Activated naive CD8-positive, alpha-beta T cell (primary cell): Measurements from ENCODE around the gene CLEC16A.

Experiments used
- H3K27ac Mint-ChIP-seq: one replicate; pipeline ENCODE4 v1.8.0; 2021; ENCODE audit warnings: mixed read lengths
- H3K27me3 Mint-ChIP-seq: one replicate; pipeline ENCODE4 v1.8.0; 2021; ENCODE audit warnings: mixed read lengths
- H3K36me3 Mint-ChIP-seq: one replicate; pipeline ENCODE4 v1.8.0; 2021; ENCODE audit warnings: mixed read lengths
- H3K4me1 Mint-ChIP-seq: one replicate; pipeline ENCODE4 v1.8.0; 2021; ENCODE audit warnings: low read depth, mixed read lengths
- H3K4me3 Mint-ChIP-seq: one replicate; pipeline ENCODE4 v1.8.0; 2021; ENCODE audit warnings: mild to moderate bottlenecking, mixed read lengths
- H3K9me3 Mint-ChIP-seq: one replicate; pipeline ENCODE4 v1.8.0; 2021; ENCODE audit warnings: low read depth, mixed read lengths

CLEC16A gene

DNA sequence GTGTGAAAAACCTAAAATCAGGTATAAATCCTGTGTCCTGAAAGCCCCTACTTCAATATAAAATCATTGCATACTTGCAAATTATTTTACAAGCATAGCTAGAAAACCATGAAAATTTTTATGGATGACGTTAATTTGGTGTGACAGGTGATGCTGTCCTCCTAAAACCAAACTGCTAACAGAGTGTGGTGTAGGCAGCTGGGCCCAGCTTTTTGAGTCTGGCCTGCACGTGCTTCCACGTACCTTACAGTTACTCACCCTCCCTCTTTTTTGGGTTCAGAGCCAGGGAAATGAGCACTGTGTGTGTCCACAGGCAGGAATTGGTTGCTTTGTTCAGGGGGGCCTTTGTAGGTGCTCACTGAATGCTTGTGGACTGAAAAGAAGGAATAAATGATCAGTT lies 36.4 kb downstream of the CLEC16A start:
- H3K9me3 Mint-ChIP-seq = no peaks in the 10 kb centered on the region
- peaks cover 14% of the 10 kb centered on the region for H3K4me1 Mint-ChIP-seq
- H3K36me3 Mint-ChIP-seq = peaks cover 3% of the 10 kb centered on the region
- H3K4me3 Mint-ChIP-seq = no peak overlapping the region
- no peaks in the 10 kb centered on the region for H3K27me3 Mint-ChIP-seq
- no peak overlapping the region for H3K27ac Mint-ChIP-seq

DNA sequence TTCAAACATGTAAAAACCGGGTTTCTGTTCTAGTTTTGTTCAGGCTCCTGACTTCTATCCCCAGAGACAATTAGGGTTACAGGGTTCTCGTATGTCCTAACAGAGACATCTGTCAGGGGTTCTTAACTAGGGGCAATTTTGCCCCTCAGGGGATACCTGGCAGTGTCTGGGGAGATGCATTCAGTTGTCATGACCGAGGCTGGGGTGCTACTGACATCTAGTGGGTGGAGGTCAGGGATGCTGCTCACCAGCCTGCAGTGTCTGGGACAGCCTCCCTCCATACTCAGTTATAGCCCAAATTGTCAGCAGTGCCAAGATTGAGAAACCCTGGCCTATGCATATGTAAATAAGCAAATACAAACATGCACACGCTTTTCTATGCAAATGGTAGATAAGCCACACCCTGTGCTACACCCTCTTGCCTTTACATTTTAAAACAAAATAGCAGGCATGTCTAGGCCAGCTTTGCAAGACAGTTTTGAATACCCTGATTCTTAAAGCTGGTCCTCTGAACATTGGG lies 37.4 kb downstream of the CLEC16A start:
- no peak overlapping the region for H3K4me3 Mint-ChIP-seq
- H3K27me3 Mint-ChIP-seq = no peaks in the 10 kb centered on the region
- peaks cover 18% of the 10 kb centered on the region for H3K4me1 Mint-ChIP-seq
- H3K27ac Mint-ChIP-seq = no peak overlapping the region
- H3K9me3 Mint-ChIP-seq = no peaks in the 10 kb centered on the region
- peaks cover 3% of the 10 kb centered on the region for H3K36me3 Mint-ChIP-seq

DNA sequence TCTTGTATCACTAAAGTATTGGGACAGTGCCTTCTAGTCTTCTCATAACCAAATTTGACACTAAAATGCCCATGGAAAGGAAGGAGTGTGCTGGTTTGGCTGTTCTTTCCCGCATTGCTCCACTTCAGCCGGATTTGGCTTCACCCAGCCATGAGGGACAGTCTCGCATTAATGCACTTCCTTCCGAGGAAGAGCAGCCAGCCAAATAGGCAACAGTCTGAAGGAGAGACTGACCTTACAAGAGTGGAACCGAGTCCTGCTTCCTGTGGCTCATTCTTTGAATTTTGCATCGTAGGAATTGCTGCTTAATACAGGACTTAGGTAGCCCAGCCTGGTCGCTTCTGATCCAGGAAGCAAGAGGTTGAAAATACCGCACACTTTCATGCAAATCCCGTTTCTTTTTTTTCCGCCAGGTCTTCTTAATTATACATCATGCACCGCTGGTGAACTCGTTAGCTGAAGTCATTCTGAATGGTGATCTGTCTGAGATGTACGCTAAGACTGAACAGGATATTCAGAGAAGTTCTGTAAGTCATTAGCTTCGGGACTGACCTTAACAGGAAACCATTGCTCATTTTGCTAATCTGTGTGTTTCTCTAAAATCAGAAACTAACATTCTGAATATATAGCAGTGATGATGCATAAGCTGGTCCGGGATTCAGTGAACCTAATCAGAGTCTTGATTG lies 38.2 kb downstream of the CLEC16A start:
- H3K27ac Mint-ChIP-seq = no peak overlapping the region
- H3K36me3 Mint-ChIP-seq = peaks cover 3% of the 10 kb centered on the region
- no peak overlapping the region for H3K4me3 Mint-ChIP-seq
- peaks cover 22% of the 10 kb centered on the region for H3K4me1 Mint-ChIP-seq
- no peaks in the 10 kb centered on the region for H3K27me3 Mint-ChIP-seq
- H3K9me3 Mint-ChIP-seq = no peaks in the 10 kb centered on the region

DNA sequence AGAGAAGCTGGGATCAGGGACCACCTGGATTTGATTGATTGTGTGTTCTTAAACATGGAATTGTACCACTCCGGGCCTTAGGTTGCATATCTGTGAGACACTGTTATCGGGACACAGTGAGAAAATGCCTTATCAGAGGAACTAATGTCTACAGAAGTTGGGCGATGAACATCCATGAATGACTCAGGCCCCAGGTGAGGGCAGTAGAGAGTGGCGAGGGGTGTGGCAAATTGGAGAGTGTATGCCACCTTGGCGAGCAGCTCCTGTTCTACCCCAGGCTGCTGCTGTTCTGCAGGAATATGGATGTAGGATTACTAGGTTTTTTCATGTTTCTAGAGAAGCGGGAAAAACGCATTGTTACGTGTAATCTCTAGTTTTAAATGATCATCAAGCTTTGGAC lies 38.8 kb downstream of the CLEC16A start:
- no peaks in the 10 kb centered on the region for H3K27me3 Mint-ChIP-seq
- peaks cover 3% of the 10 kb centered on the region for H3K36me3 Mint-ChIP-seq
- no peak overlapping the region for H3K27ac Mint-ChIP-seq
- no peaks in the 10 kb centered on the region for H3K9me3 Mint-ChIP-seq
- peaks cover 25% of the 10 kb centered on the region for H3K4me1 Mint-ChIP-seq
- no peak overlapping the region for H3K4me3 Mint-ChIP-seq

DNA sequence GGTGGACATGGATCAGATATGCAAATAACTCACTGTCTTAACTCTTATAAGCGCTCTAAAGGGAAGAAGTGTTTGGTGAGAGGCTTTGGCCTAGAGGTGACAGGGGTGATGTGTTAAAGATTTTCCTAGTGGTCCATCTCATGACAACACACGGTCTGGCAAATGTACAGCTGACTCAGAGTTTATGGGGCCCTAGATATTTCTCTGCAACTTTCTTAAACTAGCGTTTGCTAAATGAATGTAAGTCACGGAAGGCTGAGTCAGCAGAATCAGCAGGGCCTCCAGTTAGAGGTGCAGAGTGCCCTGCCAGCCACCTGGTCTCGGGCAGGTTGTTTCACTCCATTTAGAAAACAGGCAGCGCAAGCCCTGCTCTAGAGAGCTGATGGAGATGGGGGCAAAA lies 40.1 kb downstream of the CLEC16A start:
- peaks cover 38% of the 10 kb centered on the region for H3K4me1 Mint-ChIP-seq

DNA sequence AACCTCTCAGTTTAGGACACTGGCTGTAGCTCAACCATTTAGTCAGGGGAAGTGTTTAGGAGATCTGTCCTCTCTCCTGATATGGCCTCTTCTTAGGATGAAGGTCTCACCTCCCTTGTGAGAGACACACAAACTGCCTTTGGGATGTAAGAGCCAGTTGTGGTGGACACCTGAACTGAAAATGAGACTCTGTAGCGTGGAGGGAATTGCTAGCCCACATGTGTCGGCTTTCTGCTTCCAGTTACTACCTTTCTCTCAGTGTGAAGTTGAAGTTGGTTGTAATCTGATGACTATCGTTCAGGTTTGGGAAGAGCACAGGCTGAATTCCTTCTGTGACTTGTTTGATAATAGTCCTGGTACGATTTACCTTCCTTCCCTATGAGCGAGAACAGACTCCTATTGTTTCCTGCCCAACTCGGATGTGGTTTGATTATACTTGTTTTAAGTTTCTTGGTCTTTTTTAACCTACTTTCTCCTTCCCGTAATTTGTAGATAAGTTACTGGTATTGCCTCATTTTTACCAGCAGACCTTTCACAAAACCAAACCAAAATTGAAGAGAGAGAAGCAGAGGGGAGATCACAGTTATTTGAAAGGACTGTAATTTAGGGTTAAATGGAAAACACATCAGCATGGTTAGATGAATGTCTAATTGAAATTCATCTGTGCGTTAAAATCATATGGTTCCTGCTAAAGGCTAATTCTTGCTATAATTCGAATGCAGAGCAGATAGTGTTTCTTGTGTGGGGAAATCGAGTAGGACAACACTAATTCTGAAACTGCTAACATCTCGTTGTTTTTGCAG lies 43.2 kb downstream of the CLEC16A start:
- Mint-ChIP-seq H3K4me1 (peaks cover 56% of the 10 kb centered on the region), H3K4me3 (peak overlapping the region; percentile 57)

More for the DNA sequence above, 40.1 kb downstream of the CLEC16A start:
- Mint-ChIP-seq H3K27ac (peak overlapping the region; percentile 46), H3K36me3 (peaks cover 5% of the 10 kb centered on the region), H3K4me3 (no peak overlapping the region), H3K9me3 (no peaks in the 10 kb centered on the region), H3K27me3 (no peaks in the 10 kb centered on the region)

DNA sequence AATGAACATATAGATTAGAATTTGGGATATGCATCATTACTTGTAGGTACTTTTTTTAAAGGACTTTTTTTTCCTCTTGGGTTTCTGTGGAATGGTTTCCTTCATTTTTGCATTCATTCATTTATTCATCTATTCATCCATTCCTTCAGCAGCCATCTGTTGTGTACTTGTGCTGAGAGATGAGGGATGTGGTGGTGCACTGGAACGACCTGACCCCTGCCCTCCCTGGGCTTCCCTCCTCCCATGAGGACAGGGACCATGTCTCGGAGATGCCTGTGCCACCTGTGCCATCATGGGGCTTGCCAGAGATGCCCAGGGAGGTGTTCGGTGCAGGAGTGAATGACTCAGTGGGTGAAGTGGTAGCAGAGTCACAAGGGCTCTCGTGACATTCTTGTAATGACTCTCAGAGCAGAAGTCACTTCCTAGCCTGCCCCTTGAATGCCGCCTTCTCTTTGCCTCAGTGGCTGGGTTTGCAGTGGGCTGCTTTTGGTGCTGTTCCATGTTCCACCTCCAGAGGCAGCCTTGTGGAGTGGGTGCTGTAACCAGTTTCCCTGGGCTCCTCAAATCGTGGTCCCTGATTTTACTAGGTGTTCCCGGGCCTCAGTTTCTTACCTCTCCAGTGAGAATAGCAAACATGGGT lies 43.9 kb downstream of the CLEC16A start:
- peaks cover 11% of the 10 kb centered on the region for H3K36me3 Mint-ChIP-seq
- H3K9me3 Mint-ChIP-seq = no peaks in the 10 kb centered on the region
- peaks cover 57% of the 10 kb centered on the region for H3K4me1 Mint-ChIP-seq
- peak overlapping the region; percentile 57 for H3K4me3 Mint-ChIP-seq
- H3K27ac Mint-ChIP-seq = peak overlapping the region; percentile 87
- no peaks in the 10 kb centered on the region for H3K27me3 Mint-ChIP-seq

More for the DNA sequence above, 43.2 kb downstream of the CLEC16A start:
- H3K9me3 Mint-ChIP-seq = no peaks in the 10 kb centered on the region
- no peaks in the 10 kb centered on the region for H3K27me3 Mint-ChIP-seq
- H3K36me3 Mint-ChIP-seq = peaks cover 11% of the 10 kb centered on the region
- peak overlapping the region; percentile 87 for H3K27ac Mint-ChIP-seq

DNA sequence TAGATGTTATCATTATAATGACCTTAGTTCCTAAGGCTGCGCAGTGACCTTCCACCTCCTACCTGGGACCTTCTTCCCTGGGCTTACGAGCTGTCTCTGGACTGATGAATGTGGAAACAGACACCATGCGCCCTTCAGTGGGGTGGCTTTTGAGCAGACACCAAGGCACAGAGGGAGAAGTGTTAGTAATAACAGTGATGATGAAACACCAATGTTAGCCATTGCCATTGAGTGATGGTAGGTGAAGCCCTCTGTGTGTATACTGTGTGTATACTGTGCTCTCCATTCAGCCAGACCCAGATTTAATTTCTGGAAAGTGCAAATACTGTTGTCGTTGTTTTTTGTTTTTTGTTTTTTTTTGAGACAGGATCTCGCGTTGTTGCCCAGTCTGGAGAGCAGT lies 44.5 kb downstream of the CLEC16A start:
- no peaks in the 10 kb centered on the region for H3K27me3 Mint-ChIP-seq
- H3K27ac Mint-ChIP-seq = peak overlapping the region; percentile 87
- H3K4me3 Mint-ChIP-seq = peak overlapping the region; percentile 57
- H3K36me3 Mint-ChIP-seq = peaks cover 11% of the 10 kb centered on the region
- H3K4me1 Mint-ChIP-seq = peaks cover 57% of the 10 kb centered on the region
- no peaks in the 10 kb centered on the region for H3K9me3 Mint-ChIP-seq

DNA sequence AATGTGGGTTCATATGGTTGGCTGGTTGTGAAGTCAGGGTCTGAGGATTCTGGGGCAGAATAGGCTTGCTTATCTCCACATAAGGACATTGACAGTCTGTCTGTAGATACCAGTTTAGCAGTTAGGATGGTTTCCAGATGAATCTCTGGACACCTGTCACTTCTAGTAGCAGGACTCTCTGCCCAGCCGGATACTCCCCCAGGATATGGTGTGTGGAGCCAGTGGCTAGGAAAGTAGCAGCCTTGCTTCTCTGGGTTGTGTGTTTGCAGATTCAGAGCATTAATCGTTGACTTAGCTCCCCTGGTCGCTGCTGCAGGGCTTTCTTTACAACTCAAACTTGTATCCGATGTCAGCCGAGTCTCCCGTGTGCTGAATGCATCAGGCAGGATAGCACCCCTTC lies 45.2 kb downstream of the CLEC16A start:
- Mint-ChIP-seq H3K27ac (peak overlapping the region; percentile 58), H3K27me3 (no peaks in the 10 kb centered on the region), H3K4me1 (peaks cover 53% of the 10 kb centered on the region), H3K36me3 (peaks cover 7% of the 10 kb centered on the region), H3K4me3 (no peak overlapping the region), H3K9me3 (no peaks in the 10 kb centered on the region)

DNA sequence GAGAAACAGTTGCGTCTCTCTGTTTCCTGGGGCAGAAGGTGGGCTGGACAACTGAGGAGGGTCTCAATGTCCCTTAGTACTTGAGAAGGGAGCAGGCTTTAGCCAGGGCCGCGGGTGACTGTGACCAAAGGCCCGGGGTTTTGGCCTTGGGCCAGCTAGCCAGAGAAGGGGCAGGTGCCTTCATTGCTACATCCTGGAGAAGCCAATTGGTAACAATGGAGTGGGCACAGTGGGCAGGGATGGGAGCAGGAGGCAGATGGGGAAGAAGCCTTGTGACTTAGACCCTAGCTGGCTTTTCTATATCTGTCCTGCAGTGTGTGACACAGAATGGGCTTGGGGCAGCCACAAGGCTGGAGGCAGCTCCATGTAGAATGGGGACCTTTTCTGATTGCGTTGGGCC lies 46.0 kb downstream of the CLEC16A start:
- H3K27me3 Mint-ChIP-seq = no peaks in the 10 kb centered on the region
- H3K4me1 Mint-ChIP-seq = peaks cover 51% of the 10 kb centered on the region
- H3K9me3 Mint-ChIP-seq = no peaks in the 10 kb centered on the region
- H3K36me3 Mint-ChIP-seq = peaks cover 9% of the 10 kb centered on the region
- no peak overlapping the region for H3K4me3 Mint-ChIP-seq
- no peak overlapping the region for H3K27ac Mint-ChIP-seq

DNA sequence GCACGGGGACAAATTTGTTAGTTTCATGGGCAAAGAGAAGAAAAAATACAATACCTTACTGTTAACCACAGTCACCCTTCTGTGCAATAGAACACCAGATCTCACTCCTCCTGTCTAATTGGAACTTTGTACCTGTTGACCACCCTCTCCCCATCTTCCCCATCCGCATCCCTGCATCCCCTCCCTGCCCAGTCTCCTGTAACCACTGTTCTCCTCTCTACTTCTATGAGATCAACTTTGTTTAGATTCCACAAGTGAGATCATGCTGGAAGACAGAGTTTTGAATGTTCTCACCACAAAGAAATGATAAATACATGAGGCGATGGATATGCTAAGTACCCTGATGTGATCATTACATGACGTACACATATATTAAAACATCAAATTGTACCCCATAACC lies 47.7 kb downstream of the CLEC16A start:
- Mint-ChIP-seq H3K4me1 (peaks cover 45% of the 10 kb centered on the region), H3K9me3 (no peaks in the 10 kb centered on the region), H3K27me3 (no peaks in the 10 kb centered on the region), H3K27ac (peak overlapping the region; percentile 51), H3K36me3 (peaks cover 9% of the 10 kb centered on the region), H3K4me3 (no peak overlapping the region)

DNA sequence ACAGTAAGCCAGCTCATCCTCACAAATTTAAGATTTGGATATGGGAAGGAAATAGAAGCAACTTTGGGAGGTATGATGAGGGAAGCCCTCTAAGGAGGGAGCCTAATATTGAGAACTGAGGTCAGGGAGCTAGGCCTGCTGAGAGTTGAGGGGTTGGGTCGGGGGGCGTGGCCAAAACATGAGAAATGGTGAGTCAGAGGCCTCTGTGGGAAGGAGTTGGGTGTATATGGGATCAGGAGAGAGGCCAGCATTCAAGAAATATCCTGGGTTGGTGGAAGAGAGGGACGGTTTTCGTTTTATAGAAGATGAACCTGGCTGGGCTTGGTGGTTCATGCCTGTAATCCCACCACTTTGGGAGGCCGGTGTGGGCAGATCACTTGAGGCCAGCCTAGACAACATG lies 48.4 kb downstream of the CLEC16A start:
- peaks cover 38% of the 10 kb centered on the region for H3K4me1 Mint-ChIP-seq
- peaks cover 9% of the 10 kb centered on the region for H3K36me3 Mint-ChIP-seq
- no peaks in the 10 kb centered on the region for H3K9me3 Mint-ChIP-seq
- H3K4me3 Mint-ChIP-seq = no peak overlapping the region
- no peaks in the 10 kb centered on the region for H3K27me3 Mint-ChIP-seq
- no peak overlapping the region for H3K27ac Mint-ChIP-seq

DNA sequence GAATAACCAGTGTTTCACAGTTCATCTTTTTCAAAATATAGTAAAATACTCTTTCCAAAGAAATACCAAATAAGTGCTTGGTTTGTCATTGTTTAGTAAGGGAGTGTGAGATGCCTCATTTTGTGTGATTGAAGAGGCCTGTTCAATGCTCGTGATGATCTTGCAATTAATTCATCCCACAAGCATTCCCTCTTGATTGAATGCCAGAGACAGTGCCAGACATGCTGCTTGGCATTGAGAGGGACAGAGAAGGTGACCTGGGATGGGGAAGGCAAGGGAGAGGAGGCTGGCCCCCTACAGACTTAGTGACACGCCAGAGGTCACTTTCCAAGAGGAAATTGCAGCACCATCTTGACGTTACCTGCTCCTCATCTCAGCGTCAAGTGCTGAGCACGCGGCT lies 49.3 kb downstream of the CLEC16A start:
- Mint-ChIP-seq H3K36me3 (peaks cover 10% of the 10 kb centered on the region), H3K4me1 (peaks cover 30% of the 10 kb centered on the region), H3K27ac (no peak overlapping the region), H3K9me3 (no peaks in the 10 kb centered on the region), H3K4me3 (no peak overlapping the region), H3K27me3 (no peaks in the 10 kb centered on the region)

DNA sequence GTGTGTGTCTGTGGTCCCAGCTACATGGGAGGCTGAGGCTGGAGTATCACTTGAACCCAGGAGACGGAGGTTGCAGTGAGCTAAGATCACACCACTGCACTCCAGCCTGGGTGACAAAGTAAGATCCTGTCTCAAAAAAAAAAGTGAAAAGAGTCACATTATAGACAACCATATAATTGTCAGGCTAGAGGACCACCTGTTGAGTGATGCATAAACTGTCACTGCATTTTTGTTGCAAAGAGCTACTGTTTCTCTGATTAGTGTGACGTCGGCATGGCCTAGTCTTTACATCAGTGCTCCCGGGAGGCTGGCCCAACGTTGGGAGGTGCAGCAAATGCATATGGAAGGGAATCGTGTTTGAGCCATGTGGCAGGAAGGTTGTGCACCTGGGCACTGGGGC lies 50.2 kb downstream of the CLEC16A start:
- Mint-ChIP-seq H3K27me3 (no peaks in the 10 kb centered on the region), H3K4me1 (peaks cover 22% of the 10 kb centered on the region), H3K27ac (no peak overlapping the region), H3K4me3 (no peak overlapping the region), H3K9me3 (no peaks in the 10 kb centered on the region), H3K36me3 (peaks cover 10% of the 10 kb centered on the region)

DNA sequence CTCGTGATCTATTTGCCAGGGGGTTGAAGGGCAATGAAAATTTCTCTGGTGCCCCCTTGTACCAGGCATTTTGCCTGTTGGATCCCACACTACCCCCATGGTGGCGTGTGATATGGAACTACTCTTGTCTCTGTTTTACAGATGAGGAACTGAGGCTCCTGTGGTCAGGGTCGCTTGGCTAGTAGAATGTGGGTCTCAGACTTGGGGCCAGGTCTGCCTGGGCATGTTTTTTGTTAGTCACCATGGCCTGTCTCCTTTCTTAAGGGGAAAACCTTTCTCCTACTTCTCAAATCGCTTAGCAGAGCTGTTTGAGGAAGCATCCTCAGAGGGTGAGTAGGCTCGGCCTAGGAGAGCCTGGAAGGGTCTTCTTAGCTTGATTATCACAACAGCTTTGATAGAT lies 51.2 kb downstream of the CLEC16A start:
- H3K36me3 Mint-ChIP-seq = peaks cover 13% of the 10 kb centered on the region
- H3K4me3 Mint-ChIP-seq = no peak overlapping the region
- H3K27me3 Mint-ChIP-seq = no peaks in the 10 kb centered on the region
- H3K4me1 Mint-ChIP-seq = peaks cover 20% of the 10 kb centered on the region
- no peaks in the 10 kb centered on the region for H3K9me3 Mint-ChIP-seq
- H3K27ac Mint-ChIP-seq = no peak overlapping the region
